ENCODE results near the gene APBB3.
A peak's percentile ranks its signal among the peaks of the same experiment; 100 is the strongest.

APBB3 gene

GRCh38 chr5:140574165-140574564 lies 9.8 kb upstream of the APBB3 start:
- no peak for DNase-seq

GRCh38 chr5:140573683-140574082 lies 9.3 kb upstream of the APBB3 start:
- DNase-seq: no peak

GRCh38 chr5:140571105-140571504 lies 6.7 kb upstream of the APBB3 start:
- DNase-seq: no peak

- no peak for DNase-seq
These were observed 6.1 kb upstream of the APBB3 start for GRCh38 chr5:140570488-140570887.

- DNase-seq: no peak
These were observed 5.7 kb upstream of the APBB3 start for GRCh38 chr5:140570058-140570457.

GRCh38 chr5:140569197-140569596 lies 4.8 kb upstream of the APBB3 start:
- DNase-seq: no peak

- no peak for DNase-seq
These were observed 4.2 kb upstream of the APBB3 start for GRCh38 chr5:140568443-140569063.

- no peak for DNase-seq
These were observed 3.5 kb upstream of the APBB3 start for GRCh38 chr5:140567871-140568270.

- no peak for DNase-seq
These were observed 2.9 kb upstream of the APBB3 start for GRCh38 chr5:140567136-140567818.

- DNase-seq: no peak
These were observed 2.3 kb upstream of the APBB3 start for GRCh38 chr5:140566665-140567064.

GRCh38 chr5:140565780-140566095 lies 1.3 kb upstream of the APBB3 start:
- no peak for DNase-seq

GRCh38 chr5:140565024-140565779 lies 804 bp upstream of the APBB3 start:
- DNase-seq: no peak

GRCh38 chr5:140563596-140563995 lies 802 bp downstream of the APBB3 start:
- no peak for DNase-seq

GRCh38 chr5:140561753-140562523 lies 2.5 kb downstream of the APBB3 start:
- DNase-seq: no peak

GRCh38 chr5:140560227-140560626 lies 4.2 kb downstream of the APBB3 start:
- DNase-seq: no peak

GRCh38 chr5:140558542-140558941 lies 5.9 kb downstream of the APBB3 start:
- DNase-seq: no peak

GRCh38 chr5:140557965-140558364 lies 6.4 kb downstream of the APBB3 start:
- DNase-seq: no peak

- peak; percentile 75 to 82 for DNase-seq
These were observed 7.1 kb downstream of the APBB3 start, which contains the start of gene SRA1 for GRCh38 chr5:140557136-140557805. SRA1 (minus strand) TSS chr5:140557473; CDS start chr5:140557452, 21 bp downstream.

GRCh38 chr5:140556438-140556837 lies 8.0 kb downstream of the APBB3 start:
- peak; percentile 48 to 60 for DNase-seq

- no peak for DNase-seq
These were observed 8.6 kb downstream of the APBB3 start for GRCh38 chr5:140555747-140556312.

- no peak for DNase-seq
These were observed 9.9 kb downstream of the APBB3 start for GRCh38 chr5:140554454-140554853.

GRCh38 chr5:140553657-140554056 lies 10.7 kb downstream of the APBB3 start:
- peak; percentile 22 to 28 for DNase-seq

Data from AML-193 (cell line).